Fibroblast of the aortic adventitia (primary cell): ENCODE data around the gene RPL14. TPM values are rescaled to one million over a fixed set of nuclear protein-coding genes. Genes with fewer than 3 reads are reported as not detected.

Source experiments
- DNase-seq: peaks from one replicate; pipeline ENCODE4 v3.0.0-alpha.2; 2010; ENCODE audit warnings: low read depth
- H3K4me3 ChIP-seq: 2 replicates; pipeline ENCODE4 v1.5.1; 2011; ENCODE audit warnings: low read depth, mild to moderate bottlenecking, control low read depth, low read length, moderate library complexity
- total RNA-seq: library from RNA; depleted of rRNA; stranded (reverse); fragments of >200 nt; gene quantifications from 2 replicates; pipeline ENCODE4 v1.2.3, GENCODE V29; 2012; ENCODE audit warnings: low replicate concordance
- TF ChIP-seq, protein P1 (sequence below): IDR thresholded peaks from 2 replicates; pipeline ENCODE4 v1.5.1; 2011; ENCODE audit warnings: mild to moderate bottlenecking, low read length, control low read depth, inconsistent platforms; ENCODE audit not compliant: insufficient read depth

Gene RPL14
- total RNA-seq, 1 donor, result 722 TPM

DNA sequence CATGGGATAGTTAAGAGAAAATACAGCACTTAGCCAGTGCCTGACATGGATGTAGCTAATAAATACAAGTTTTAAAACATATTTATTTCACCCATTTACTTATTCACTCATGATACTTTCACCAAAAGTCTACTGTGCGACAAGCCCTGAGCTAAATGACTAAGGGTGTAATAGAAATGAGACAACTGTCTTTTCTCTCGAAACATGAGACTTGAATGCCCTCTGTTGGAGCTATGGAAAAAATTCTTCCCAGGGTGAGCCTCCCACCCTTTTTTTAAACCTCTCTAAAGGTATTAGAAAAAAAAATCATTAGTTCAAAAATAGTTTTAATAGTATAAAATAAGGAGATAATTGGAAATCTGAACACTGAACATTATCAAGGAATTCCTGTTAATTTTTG is 24.3 kb upstream of the RPL14 start:
- no peak for DNase-seq
- TF ChIP-seq, protein P1, sequence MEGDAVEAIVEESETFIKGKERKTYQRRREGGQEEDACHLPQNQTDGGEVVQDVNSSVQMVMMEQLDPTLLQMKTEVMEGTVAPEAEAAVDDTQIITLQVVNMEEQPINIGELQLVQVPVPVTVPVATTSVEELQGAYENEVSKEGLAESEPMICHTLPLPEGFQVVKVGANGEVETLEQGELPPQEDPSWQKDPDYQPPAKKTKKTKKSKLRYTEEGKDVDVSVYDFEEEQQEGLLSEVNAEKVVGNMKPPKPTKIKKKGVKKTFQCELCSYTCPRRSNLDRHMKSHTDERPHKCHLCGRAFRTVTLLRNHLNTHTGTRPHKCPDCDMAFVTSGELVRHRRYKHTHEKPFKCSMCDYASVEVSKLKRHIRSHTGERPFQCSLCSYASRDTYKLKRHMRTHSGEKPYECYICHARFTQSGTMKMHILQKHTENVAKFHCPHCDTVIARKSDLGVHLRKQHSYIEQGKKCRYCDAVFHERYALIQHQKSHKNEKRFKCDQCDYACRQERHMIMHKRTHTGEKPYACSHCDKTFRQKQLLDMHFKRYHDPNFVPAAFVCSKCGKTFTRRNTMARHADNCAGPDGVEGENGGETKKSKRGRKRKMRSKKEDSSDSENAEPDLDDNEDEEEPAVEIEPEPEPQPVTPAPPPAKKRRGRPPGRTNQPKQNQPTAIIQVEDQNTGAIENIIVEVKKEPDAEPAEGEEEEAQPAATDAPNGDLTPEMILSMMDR, result no peak
- no peak overlapping the region for H3K4me3 ChIP-seq

DNA sequence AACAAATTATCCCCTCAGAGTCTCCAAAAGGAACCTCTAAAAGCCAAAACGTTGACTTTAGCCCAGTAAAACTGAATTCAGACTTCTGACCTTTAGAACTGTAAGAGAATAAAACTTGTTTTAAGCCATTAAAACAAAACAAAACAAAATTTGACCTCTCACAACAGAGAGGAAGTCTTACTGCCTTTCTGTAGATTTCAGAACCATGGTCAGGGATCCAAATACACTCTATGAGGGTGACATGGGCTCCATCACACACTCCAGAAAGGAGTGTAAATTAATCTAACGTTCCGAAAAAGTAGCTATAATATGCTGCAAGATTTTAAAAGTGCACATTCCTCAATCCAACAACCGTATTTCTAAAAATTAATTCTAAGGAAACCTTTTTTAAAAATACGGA is 19.2 kb upstream of the RPL14 start:
- no peak overlapping the region for H3K4me3 ChIP-seq
- no peak for DNase-seq
- TF ChIP-seq, protein P1, result no peak

DNA sequence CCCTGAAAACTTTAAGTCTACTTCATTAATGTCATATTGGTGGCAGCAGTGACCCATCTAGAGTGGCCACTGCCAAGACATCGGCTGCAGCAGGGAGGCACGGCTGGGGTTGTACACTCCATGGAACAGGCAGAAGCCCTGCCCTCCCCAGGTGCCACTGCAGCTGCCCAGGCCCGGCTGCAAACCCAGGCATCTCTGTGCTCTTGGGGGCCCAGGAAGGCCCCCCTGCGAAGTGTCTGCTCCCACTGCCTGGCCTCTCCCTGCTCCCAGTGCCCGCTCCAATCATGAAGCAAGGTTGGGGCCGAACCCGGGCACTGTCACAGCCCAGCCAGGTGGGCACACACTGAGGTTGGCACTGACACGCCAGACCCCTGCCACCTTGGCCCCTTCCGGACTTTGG is 12.1 kb upstream of the RPL14 start:
- TF ChIP-seq, protein P1, result no peak
- DNase-seq, result no peak
- H3K4me3 ChIP-seq, result no peak overlapping the region

DNA sequence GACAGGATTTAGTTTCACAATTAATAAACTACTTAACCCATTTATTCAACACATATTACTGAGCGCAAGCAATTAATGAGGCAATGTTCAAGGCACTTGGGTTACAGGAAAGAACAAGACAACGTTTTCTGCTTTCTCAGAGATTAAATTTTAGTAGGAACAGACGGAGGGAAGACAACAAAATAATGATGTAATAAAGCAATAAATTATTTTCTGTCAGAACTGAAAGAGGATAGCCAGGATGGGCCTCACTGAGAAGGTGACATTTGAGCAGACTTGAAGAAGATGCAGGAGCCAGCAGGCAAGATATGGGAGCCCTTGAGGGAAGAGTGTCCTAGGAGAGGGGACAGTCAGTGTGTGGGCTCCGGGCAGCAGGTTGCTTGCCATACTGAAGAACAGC is 11.3 kb upstream of the RPL14 start:
- no peak overlapping the region for H3K4me3 ChIP-seq
- DNase-seq, result no peak
- TF ChIP-seq, protein P1, result no peak

DNA sequence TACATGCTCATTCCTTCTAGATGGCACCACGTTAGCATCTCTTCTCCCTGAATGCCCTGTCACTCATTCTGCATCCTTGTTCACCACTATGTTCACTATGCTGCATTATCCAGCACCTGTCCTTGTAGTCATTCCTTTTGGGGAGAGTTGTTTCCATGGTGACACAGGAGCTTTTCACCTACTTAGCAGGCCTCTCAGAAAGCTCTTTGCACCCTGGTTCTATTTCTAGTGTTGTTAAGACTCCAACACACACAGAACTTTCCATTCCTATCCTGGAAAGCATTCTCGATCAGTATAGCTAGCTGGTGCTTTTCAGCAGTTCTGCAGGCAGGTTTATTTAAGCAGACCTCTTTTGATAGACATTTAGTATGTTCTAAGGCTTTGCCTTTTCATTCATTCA is 6.7 kb upstream of the RPL14 start:
- TF ChIP-seq, protein P1, result no peak
- no peak overlapping the region for H3K4me3 ChIP-seq
- DNase-seq, result no peak

DNA sequence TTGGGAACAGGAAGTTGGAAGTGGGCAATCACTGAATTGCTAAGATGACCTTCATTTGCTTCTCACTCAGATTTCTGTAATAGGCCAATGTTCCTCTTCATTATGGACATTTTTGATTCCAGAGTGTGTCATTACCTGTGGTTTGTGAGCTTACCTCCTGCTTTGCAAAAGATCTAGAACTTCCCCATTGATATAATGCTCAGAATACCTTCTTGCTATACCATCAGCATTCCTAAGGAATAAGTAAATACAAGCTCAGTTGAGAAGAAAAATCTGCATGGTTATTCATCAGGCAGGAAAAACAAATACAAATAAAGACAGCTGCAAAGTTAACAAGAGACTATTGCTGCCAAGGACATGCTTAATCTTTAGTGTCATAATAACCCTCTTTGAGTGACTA is 5.6 kb upstream of the RPL14 start:
- H3K4me3 ChIP-seq, result no peak overlapping the region
- no peak for DNase-seq
- TF ChIP-seq, protein P1, result no peak

DNA sequence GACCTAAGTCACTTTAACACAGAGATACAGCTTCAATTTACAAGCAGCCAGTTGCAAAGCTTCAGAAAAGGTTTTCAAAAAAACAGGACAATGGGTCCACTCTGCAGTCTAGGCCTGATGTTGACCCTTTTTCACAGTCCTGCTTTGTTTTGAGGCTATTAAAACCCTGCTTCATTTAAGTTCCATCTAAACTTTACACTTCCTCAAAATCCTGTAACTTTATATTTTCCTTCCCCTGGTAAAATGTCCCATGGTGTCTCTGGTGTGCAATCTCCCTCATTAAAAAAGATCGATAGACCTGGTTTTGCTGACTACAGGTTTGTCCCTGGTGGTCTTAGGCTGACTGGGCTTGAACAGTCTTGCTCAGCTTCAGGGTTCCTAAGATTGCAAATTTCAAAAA is 5.1 kb upstream of the RPL14 start:
- peak overlapping the region; percentile 92 for H3K4me3 ChIP-seq
- no peak for DNase-seq
- TF ChIP-seq, protein P1, result no peak
